ENCODE results near the gene POT1.

DNA sequence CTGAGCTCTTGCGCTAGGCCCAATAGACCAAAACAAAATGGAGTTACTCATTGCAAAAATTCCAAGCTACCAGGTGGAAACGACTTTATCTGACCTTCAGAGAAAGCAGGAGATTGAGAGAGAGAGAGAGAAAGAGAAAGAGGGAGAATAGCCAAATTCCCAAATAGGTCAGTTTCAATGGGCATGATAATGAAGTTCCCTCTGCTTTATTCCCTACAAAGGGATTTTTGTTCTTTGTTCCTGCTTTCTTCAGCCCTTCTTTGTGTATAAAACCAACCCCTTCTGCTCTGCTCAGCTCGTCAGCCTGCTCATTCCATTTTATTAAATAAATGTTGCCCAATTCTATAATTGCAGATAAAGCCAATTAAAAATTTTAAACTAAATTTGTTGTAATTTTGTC is 119.0 kb downstream of the POT1 start:
- no peak for TF ChIP-seq EZH2 (IDR thresholded peaks at IDR 0.05; ENCODE audit: borderline replicate concordance, low read depth, low read length, poor library complexity, severe bottlenecking)
- no peak for TF ChIP-seq CTCF (conservative IDR thresholded peaks at IDR 0.05; ENCODE audit: low read depth, low read length)
